NCI-H526 treated with DMSO at 0.1 percent for 48 hours (cell line): Measurements from ENCODE around the gene PPIG.
"Not testable (repeated sequence)": the region's sequence is repeated elsewhere in the genome, so short reads cannot be mapped to it uniquely, and the experiment has no call there.

Experiments used
- DNase-seq: peaks from one replicate; lab custom pipeline; 2025; lab: John Stamatoyannopoulos, UW

PPIG gene

GRCh38 chr2:169584005-169584877 is at the start of gene PPIG:
PPIG (plus strand) TSS chr2:169584351; CDS start chr2:169604042, 19,691 bp downstream.
- DNase-seq: peak; percentile 87

GRCh38 chr2:169539460-169539859 is 44.7 kb upstream of the PPIG start:
- not testable (repeated sequence) for DNase-seq

GRCh38 chr2:169540146-169540545 is 44.0 kb upstream of the PPIG start:
- no peak for DNase-seq

- no peak for DNase-seq
Measured at GRCh38 chr2:169542433-169542832, 41.7 kb upstream of the PPIG start.

GRCh38 chr2:169546756-169547155 is 37.4 kb upstream of the PPIG start:
- no peak for DNase-seq

GRCh38 chr2:169561364-169561763 is 22.8 kb upstream of the PPIG start:
- DNase-seq: no peak

- DNase-seq: not testable (repeated sequence)
Measured at GRCh38 chr2:169562084-169562483, 22.1 kb upstream of the PPIG start.

GRCh38 chr2:169562519-169562918 is 21.6 kb upstream of the PPIG start:
- no peak for DNase-seq

- no peak for DNase-seq
Measured at GRCh38 chr2:169565686-169566085, 18.5 kb upstream of the PPIG start.

GRCh38 chr2:169569948-169570347 is 14.2 kb upstream of the PPIG start:
- no peak for DNase-seq

- not testable (repeated sequence) for DNase-seq
Measured at GRCh38 chr2:169570752-169571151, 13.4 kb upstream of the PPIG start.

- DNase-seq: no peak
Measured at GRCh38 chr2:169571571-169571970, 12.6 kb upstream of the PPIG start.

- DNase-seq: no peak
Measured at GRCh38 chr2:169572189-169572588, 12.0 kb upstream of the PPIG start.

- DNase-seq: no peak
Measured at GRCh38 chr2:169572821-169573159, 11.4 kb upstream of the PPIG start.

GRCh38 chr2:169573160-169573973 is 10.8 kb upstream of the PPIG start, which contains the start of gene FASTKD1:
FASTKD1 (minus strand) TSS chr2:169573865; CDS start chr2:169572029, 1,836 bp downstream.
- DNase-seq: peak; percentile 89

- DNase-seq: no peak
Measured at GRCh38 chr2:169573974-169574299, 10.2 kb upstream of the PPIG start.

GRCh38 chr2:169574539-169574938 is 9.6 kb upstream of the PPIG start:
- not testable (repeated sequence) for DNase-seq

GRCh38 chr2:169575264-169575663 is 8.9 kb upstream of the PPIG start:
- not testable (repeated sequence) for DNase-seq

- no peak for DNase-seq
Measured at GRCh38 chr2:169579044-169579443, 5.1 kb upstream of the PPIG start.

- DNase-seq: not testable (repeated sequence)
Measured at GRCh38 chr2:169582552-169583266, 1.4 kb upstream of the PPIG start.

- DNase-seq: no peak
Measured at GRCh38 chr2:169583518-169583917, 633 bp upstream of the PPIG start.

- DNase-seq: no peak
Measured at GRCh38 chr2:169585673-169586072, 1.5 kb downstream of the PPIG start.
